Urinary bladder (tissue), 4 donors: Measurements from ENCODE around the gene PPIB. TPM values are rescaled to one million over a fixed set of nuclear protein-coding genes. Genes with fewer than 3 reads are reported as not detected.

Experiments used
- DNase-seq: peaks from one replicate; pipeline ENCODE4 v3.0.0-alpha.2; 2015; ENCODE audit errors: extremely low spot score
- H3K27ac ChIP-seq: one replicate; pipeline ENCODE4 v1.5.1; 2013; ENCODE audit warnings: low read depth, mild to moderate bottlenecking, moderate library complexity
- H3K36me3 ChIP-seq: one replicate; pipeline ENCODE4 v1.6.1; 2013; ENCODE audit warnings: mild to moderate bottlenecking, moderate library complexity; ENCODE audit not compliant: insufficient read depth
- H3K4me1 ChIP-seq: one replicate; pipeline ENCODE4 v1.6.1; 2013; ENCODE audit warnings: mild to moderate bottlenecking, moderate library complexity; ENCODE audit not compliant: insufficient read depth
- H3K4me3 ChIP-seq: one replicate; pipeline ENCODE4 v1.5.1; 2013; ENCODE audit warnings: low read depth, low read length
- WGBS: extraction: QIAGEN DNeasy Blood & Tissue Kit; methylation state at CpG from one replicate; pipeline ENCODE4 v1.1.7; 2013; 5-methylcytosine and 5-hydroxymethylcytosine counted together
- polyA plus RNA-seq: library from polyadenylated mRNA; stranded (reverse); fragments of 200-250 nt; gene quantifications from one replicate; pipeline ENCODE4 v1.2.3, GENCODE V29; 2013
- total RNA-seq: library from RNA; depleted of rRNA; stranded (reverse); fragments of >200 nt; gene quantifications from one replicate; pipeline ENCODE4 v1.2.3, GENCODE V29; 2014
- donor health status: healthy with polysubstance abuse.
- donor health status: healthy.

Gene PPIB
- total RNA-seq (309 TPM), polyA plus RNA-seq (420 TPM)

- WGBS = under 1% methylated on average over 69 of the region's 69 CpGs
- Histone ChIP-seq H3K4me3 (peak within 1 kb of the TSS; percentile 81), H3K36me3 (peaks cover 3% of the 10 kb centered on the region), H3K27ac (peak within 1 kb of the TSS; percentile 87), H3K4me1 (peaks cover 2% of the 10 kb centered on the region)
- peak; percentile 88 for DNase-seq
Measured at GRCh38 chr15:64162869-64163658, at the start of gene PPIB. TSS of gene PPIB (minus strand) at chr15:64163022. CDS start at chr15:64162986, 36 bp downstream.

GRCh38 chr15:64211696-64212095 is 48.9 kb upstream of the PPIB start:
- Histone ChIP-seq H3K4me1 (no peaks in the 10 kb centered on the region), H3K4me3 (no peak overlapping the region), H3K36me3 (no peaks in the 10 kb centered on the region), H3K27ac (no peak overlapping the region)
- 92% methylated on average over 2 of the region's 2 CpGs for WGBS
- DNase-seq = no peak

GRCh38 chr15:64210371-64210770 is 47.5 kb upstream of the PPIB start:
- H3K36me3 ChIP-seq = no peaks in the 10 kb centered on the region
- H3K4me1 ChIP-seq = no peaks in the 10 kb centered on the region
- WGBS = 70% methylated on average over 2 of the region's 2 CpGs

GRCh38 chr15:64209680-64210334 is 47.0 kb upstream of the PPIB start:
- H3K36me3 ChIP-seq = no peaks in the 10 kb centered on the region
- H3K27ac ChIP-seq = no peak overlapping the region
- 43% methylated on average over 3 of the region's 3 CpGs for WGBS
- H3K4me1 ChIP-seq = no peaks in the 10 kb centered on the region
- H3K4me3 ChIP-seq = no peak overlapping the region
- DNase-seq = no peak

More at GRCh38 chr15:64210371-64210770, 47.5 kb upstream of the PPIB start:
- DNase-seq = no peak
- Histone ChIP-seq H3K4me3 (no peak overlapping the region), H3K27ac (no peak overlapping the region)

- no peak for DNase-seq
- Histone ChIP-seq H3K27ac (no peak overlapping the region), H3K36me3 (peaks cover 5% of the 10 kb centered on the region), H3K4me1 (no peaks in the 10 kb centered on the region), H3K4me3 (no peak overlapping the region)
Measured at GRCh38 chr15:64205202-64205601, 42.4 kb upstream of the PPIB start.

- no peaks in the 10 kb centered on the region for H3K36me3 ChIP-seq
- H3K27ac ChIP-seq = no peak overlapping the region
- no peak for DNase-seq
- H3K4me3 ChIP-seq = no peak overlapping the region
- WGBS = 65% methylated on average over 1 of the region's 1 CpG
- no peaks in the 10 kb centered on the region for H3K4me1 ChIP-seq
Measured at GRCh38 chr15:64197425-64197824, 34.6 kb upstream of the PPIB start.

GRCh38 chr15:64193971-64194370 is 31.1 kb upstream of the PPIB start:
- no peak for DNase-seq
- Histone ChIP-seq H3K4me1 (no peaks in the 10 kb centered on the region), H3K4me3 (no peak overlapping the region), H3K27ac (no peak overlapping the region), H3K36me3 (no peaks in the 10 kb centered on the region)
- WGBS = 88% methylated on average over 6 of the region's 6 CpGs

GRCh38 chr15:64191971-64192830 is 29.4 kb upstream of the PPIB start:
- Histone ChIP-seq H3K36me3 (no peaks in the 10 kb centered on the region), H3K27ac (no peak overlapping the region), H3K4me3 (no peak overlapping the region), H3K4me1 (no peaks in the 10 kb centered on the region)
- no peak for DNase-seq
- 95% methylated on average over 5 of the region's 5 CpGs for WGBS

GRCh38 chr15:64187396-64188191 is 24.8 kb upstream of the PPIB start:
- no peak overlapping the region for H3K27ac ChIP-seq
- no peaks in the 10 kb centered on the region for H3K4me1 ChIP-seq
- DNase-seq = no peak
- no peak overlapping the region for H3K4me3 ChIP-seq
- H3K36me3 ChIP-seq = peaks cover 3% of the 10 kb centered on the region
- 87% methylated on average over 2 of the region's 2 CpGs for WGBS

GRCh38 chr15:64185146-64185911 is 22.5 kb upstream of the PPIB start:
- Histone ChIP-seq H3K36me3 (peaks cover 3% of the 10 kb centered on the region), H3K4me1 (no peaks in the 10 kb centered on the region), H3K27ac (no peak overlapping the region), H3K4me3 (no peak overlapping the region)
- 82% methylated on average over 9 of the region's 9 CpGs for WGBS
- DNase-seq = no peak

GRCh38 chr15:64182859-64183370 is 20.1 kb upstream of the PPIB start:
- no peak overlapping the region for H3K4me3 ChIP-seq
- H3K4me1 ChIP-seq = no peaks in the 10 kb centered on the region
- DNase-seq = no peak
- H3K27ac ChIP-seq = no peak overlapping the region
- peaks cover 3% of the 10 kb centered on the region for H3K36me3 ChIP-seq
- WGBS = 84% methylated on average over 4 of the region's 4 CpGs

GRCh38 chr15:64180235-64180824 is 17.5 kb upstream of the PPIB start:
- Histone ChIP-seq H3K4me3 (no peak overlapping the region), H3K27ac (no peak overlapping the region), H3K36me3 (peaks cover 3% of the 10 kb centered on the region), H3K4me1 (no peaks in the 10 kb centered on the region)
- WGBS = 65% methylated on average over 8 of the region's 8 CpGs
- DNase-seq = no peak
